GM21576 (cell line): ENCODE data around the gene APOB.

Source experiments
- ATAC-seq: cut with Tn5 transposase; IDR thresholded peaks from one replicate; pipeline ENCODE4 v1.9.1; 2021; ENCODE audit warnings: mild to moderate bottlenecking, moderate library complexity; ENCODE audit not compliant: unreplicated experiment

APOB gene

DNA sequence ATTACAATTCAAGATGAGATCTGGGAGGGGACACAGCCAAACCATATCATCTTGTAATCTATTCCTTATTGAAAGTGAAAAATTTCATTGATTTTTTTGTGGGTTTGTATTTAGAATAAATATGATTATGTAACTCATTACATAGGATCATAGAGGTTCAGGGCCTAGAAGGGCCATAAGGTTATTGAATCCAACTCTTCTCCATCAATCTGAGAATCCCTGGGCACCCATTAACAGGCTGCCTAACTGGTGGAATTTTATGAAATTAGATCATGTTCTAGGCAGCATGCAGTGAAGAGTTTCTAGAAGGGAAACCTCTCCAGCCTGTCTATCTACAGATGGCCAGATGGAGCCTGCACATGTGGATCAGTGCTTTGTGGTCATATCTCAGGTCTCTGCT is 6.3 kb upstream of the APOB start:
- no peak for ATAC-seq

DNA sequence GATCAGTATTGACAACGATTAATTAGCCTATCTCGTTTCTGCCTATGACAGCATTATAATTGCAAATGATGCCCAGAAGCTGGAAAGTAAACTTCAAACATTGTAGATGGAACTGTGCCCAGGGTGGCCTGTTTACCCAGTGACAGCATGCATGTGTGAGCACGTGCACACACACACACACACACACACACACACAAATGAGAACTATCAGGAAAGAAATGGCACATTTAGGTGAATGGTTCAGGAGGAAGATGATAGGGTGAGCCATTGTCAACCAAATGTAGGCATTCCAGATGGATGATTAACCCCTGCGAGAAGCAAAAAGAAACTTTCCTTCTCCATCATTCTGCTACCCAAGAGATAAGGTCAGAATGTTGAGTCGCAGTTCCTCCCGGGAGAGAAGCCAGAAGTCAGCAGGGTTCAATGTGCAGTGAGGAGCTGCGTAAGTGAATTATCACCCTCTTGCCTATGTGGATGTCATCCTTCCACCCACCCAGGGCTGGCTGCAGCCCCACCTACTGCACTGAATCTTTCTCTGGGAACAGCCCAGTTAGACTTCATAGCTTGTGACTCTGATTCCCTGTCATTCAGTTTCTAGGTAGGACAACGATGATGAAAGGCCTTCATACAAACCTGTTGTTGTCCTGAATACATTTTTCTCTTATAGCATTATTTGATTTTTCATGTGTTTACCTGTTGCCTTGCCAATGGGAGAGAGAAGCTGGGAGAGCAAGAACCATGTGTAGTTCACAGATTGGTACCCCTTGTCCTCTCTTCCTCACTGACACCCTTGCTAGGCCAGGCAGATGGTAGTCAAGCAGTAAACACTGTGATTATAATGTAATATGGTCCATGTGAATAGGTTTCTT is 3.5 kb upstream of the APOB start:
- no peak for ATAC-seq

GRCh38 chr2:21046506-21046905 is 2.6 kb upstream of the APOB start:
- no peak for ATAC-seq

DNA sequence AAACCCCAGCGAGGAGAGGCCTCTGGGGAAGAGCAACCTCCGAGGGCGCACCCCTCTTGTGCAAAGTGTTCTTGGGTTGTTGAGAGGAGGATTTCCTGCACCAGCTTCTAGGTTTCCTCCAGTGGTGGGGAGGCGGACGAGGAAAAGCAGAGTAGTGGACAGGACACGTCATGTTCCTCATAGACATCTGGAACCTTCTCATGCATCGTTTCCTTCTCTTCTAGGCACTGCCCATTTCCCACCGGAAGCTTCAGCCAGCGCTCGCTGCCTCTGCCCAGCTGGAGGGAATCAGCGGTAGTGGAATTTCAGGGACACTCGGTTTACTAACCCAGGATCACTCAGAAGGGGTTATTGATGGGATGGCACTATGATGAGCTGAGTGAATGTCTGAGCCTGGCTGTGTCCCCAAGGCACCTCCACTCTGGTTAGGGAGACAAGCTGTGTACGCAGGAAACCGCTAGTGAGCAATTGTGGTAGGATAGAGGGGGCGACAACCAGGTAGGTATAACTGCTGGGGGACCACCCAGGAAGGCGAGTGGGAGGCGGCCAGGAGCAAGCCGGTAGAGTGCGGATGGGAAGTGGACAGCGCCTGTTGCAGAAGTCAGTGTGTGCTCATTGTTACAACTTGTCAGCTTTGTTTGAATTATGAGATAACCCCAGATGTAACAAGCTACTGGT is 960 bp upstream of the APOB start:
- ATAC-seq, result no peak

- peak; percentile 67 for ATAC-seq
Observed at GRCh38 chr2:21042958-21043743, 722 bp downstream of the APOB start.

- ATAC-seq, result no peak
Observed at GRCh38 chr2:21042708-21042957, 1.2 kb downstream of the APOB start.

DNA sequence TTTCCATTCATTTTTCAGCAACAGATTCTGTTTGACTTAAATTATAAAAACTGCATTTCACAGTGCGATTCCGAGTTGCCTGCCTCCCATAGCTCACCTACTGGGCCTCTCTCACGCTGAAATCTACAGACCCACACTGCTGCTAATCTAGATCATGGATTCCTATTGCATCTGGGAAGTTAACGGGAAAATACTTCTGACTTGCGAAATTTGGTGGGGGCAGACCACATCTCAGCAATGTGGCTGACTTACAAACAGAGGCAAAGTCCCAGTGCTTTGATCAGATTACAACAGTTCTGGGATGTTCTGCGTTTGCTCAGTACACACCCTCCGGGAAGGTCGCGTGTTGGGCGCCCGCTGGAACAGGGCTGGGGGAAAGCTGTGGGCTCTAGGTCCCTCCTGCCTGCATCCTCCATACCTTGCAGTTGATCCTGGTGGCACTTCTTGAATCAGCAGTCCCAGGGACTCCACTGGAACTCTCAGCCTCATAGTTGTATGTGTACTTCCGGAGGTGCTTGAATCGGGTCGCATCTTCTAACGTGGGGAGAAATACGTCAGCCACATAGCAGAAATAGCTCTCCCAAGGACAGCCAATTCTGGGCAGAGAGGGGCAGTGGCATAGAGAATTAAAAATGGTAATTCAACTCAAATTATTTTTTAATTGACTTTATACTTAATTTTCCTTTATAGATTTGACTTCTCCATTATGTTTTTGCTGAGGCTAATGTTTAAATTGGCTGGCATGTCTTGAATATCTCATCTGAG is 1.7 kb downstream of the APOB start:
- ATAC-seq, result no peak

GRCh38 chr2:21041462-21041861 is 2.4 kb downstream of the APOB start:
- ATAC-seq, result no peak

GRCh38 chr2:21040468-21041377 is 3.1 kb downstream of the APOB start:
- no peak for ATAC-seq

DNA sequence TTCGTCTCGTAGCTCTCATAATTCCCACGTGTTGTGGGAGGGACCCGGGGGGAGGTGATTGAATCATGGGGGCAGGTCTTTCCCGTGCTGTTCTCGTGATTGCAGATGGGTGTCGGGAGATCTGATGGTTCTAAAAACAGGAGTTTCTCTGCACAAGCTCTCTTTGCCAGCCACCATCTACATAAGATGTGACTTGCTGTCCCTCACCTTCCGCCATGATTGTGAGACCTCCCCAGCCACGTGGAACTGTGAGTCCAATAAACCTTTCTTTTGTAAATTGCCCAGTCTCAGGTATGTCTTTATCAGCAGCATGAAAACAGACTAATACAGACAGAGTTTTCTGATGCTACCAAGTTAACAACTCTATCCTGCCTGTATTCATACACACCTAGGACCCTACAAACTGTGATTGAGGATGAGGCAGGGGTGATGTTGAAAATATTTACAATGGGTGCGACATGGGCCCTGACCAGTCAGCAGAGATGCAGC is 3.9 kb downstream of the APOB start:
- no peak for ATAC-seq

DNA sequence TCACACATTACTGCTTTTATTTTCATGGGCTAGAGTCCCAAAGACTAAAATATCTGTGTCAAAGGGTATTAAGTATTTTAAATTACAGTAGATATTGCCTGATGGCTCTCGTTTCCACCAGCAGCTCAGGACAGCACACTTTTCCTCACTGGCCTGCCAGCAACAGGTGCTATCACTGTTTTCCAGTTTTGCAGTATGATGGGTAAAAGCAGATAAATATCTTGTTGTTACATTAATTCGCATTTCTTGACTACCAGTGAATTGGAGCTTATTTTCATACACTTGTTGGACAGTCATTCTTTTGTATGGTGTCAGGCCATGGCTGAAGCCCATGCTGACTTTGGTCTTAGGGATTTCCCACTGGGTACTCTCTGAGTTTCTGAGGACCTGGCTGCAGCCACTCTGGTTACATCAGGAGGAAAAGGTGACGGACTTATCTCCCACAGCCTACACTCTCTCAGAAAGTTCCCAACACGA is 4.8 kb downstream of the APOB start:
- ATAC-seq, result no peak

- no peak for ATAC-seq
Observed at GRCh38 chr2:21038403-21039073, 5.3 kb downstream of the APOB start.

GRCh38 chr2:21037671-21038108 is 6.2 kb downstream of the APOB start:
- no peak for ATAC-seq

DNA sequence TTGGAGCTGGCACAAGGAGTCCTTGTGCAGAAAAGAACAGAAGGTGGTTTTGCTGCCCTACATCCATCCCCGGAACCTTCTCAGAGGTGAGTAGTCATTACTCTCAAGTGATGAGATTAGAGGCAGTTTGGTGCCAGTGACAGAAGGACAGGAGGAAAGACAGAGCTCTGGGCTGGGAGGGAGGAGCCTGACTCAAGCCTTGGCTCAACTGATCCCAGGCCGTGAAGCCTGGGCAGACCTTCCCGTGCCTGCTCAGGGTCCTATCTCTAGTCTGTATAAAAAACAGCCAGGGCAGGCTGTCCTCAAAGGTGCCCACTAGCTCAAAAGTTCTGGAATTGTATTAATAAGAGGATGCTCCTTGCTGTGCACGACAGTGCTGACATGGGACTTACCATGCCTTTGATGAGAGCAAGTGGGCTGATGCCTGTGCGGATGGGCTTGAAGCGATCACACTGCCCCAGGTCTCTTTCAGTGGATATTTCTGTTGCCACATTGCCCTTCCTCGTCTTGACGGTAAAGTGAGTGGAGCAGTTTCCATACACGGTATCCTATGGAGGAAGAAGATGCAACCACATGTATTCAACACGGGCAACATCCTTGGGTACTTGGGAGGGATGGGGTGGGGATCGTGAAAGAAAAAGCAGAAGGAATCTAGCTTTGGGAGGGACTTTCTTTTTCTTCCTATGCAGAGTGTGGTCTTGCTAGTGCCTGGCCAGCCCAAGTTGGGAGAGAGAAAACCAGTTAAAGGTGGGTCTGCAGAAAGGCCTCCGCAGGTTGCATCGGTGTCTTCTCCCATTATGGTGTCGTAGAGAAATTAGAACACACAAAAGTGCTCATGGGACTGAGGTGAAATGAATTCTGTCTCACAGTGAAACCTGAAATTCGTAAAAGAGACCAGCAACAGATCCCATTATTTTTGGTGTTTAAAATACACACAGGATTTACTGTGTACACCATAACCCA is 6.9 kb downstream of the APOB start:
- ATAC-seq, result no peak

DNA sequence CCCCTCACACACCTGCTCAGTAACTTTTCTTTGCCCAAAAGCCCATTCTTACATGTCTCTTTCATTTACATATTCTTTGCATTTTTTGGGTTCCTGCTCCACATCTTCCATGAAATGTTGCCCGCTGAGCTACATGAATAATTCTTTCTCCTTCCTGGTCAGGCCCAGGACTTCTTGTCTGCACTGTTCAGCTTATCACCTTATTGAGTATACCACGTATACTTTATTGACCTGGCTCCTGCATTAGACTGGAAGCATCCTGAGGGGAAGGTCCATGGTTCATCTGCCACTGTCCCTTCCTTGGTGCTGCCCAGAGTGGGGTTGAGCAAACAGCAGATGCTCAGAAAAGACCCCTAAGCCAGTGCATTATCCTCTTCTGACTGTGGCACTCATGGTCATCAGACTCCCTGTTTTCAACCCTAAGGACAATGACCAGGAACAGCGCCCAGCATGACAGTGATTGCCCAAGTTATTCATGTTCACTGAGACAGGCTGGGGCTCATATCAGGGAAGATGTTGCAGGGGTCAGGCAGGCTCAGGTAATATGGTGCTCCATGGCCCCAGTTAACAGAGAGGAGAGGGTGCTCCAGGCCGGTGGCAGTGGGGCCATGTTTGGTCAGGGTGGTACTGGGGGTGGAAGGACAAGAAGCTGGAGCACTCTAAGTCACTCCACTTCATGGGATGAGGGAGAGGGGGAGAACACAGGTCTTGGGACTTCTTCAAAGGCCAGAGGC is 7.7 kb downstream of the APOB start:
- ATAC-seq, result no peak

DNA sequence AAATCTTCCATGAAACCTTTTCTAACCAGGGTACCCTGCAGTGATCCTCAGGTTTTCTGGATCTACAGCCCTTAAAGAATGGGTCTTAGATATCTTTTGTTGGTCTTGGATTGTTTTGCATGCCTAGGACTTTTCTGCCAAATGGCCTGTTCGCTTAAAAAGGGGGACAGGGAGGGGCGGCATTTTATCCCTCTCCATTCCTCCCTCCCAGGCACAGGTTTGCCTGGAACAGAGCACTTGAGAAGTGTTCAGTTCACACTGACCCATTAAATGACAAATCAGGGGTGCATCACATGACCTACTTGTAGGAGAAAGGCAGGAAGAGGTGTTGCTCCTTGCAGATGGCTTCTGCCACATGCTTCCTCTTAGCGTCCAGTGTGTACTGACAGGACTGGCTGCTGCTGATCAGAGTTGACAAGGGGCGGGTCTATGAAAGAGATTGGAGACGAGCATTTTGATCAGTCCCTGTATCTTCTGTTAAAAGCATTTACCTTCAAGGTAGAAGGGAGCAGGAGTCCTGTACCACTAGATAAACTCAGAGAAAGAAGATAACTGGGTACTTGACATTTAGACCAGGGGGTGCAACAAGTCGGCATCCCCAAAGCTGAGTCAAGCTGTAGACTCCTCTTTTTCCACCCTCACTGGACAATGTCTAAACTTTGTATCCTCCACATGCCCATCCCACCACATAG is 8.4 kb downstream of the APOB start:
- ATAC-seq, result no peak

DNA sequence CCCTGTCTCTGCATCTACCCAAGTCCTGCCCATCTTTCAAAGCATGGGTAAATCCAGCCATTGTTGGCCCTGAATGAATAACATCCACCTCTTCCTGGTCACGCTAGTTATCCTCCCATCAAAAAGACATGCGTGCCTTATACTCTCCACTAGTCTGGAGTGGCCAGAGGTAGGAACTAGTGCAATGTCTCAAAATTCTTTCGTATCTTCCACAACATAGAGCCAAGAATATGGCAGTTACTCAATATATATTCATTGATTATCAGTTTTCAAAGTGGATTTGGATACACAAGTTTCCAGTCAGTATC is 8.9 kb downstream of the APOB start:
- no peak for ATAC-seq
